Measurements from ENCODE around the gene ENKUR. TPM values are rescaled to one million over a fixed set of nuclear protein-coding genes. Genes with fewer than 3 reads are reported as not detected.
"Not testable (repeated sequence)": the region's sequence is repeated elsewhere in the genome, so short reads cannot be mapped to it uniquely, and the experiment has no call there.

ENKUR gene
- total and polyA plus RNA-seq, 2 experiments from 2014 or later, result 1.6 to 3.1 TPM

GRCh38 chr10:24958091-24958720, 57.8 kb downstream of the ENKUR start:
- DNase-seq (ENCODE audit: low spot score), result no peak
- Histone ChIP-seq H3K79me2 (no peaks in the 10 kb centered on the region), H3K9me3 (ENCODE audit: low read depth) (no peaks in the 10 kb centered on the region), H3K27me3 (no peaks in the 10 kb centered on the region), H3K4me3 (no peak overlapping the region), H4K20me1 (ENCODE audit: insufficient read depth, poor library complexity, severe bottlenecking) (no peaks in the 10 kb centered on the region), H2AFZ (no peak overlapping the region), H3K27ac (peak overlapping the region; percentile 70), H3K36me3 (replicated peaks; ENCODE audit: insufficient read depth, low read depth) (no peaks in the 10 kb centered on the region), H3K4me2 (peak overlapping the region; percentile 17), H3K4me1 (ENCODE audit: insufficient read depth) (peaks cover 27% of the 10 kb centered on the region), H3K9me2 (replicated peaks; ENCODE audit: insufficient read depth) (no peaks in the 10 kb centered on the region)
- WGBS (ENCODE audit: low lambda C conversion rate, missing lambda C conversion rate), result 78% methylated on average over 4 of the region's 4 CpGs
- TF ChIP-seq EZH2phosphoT487 (IDR thresholded peaks at IDR 0.05; ENCODE audit: low read depth, severe bottlenecking, unreplicated experiment), result no peak
- no peak for TF ChIP-seq EZH2 (IDR thresholded peaks at IDR 0.05; ENCODE audit: borderline replicate concordance)
- no peak for TF ChIP-seq CTCF (IDR thresholded peaks at IDR 0.05; ENCODE audit: poor library complexity)

- not testable (repeated sequence) for H4K20me1 ChIP-seq (ENCODE audit: insufficient read depth, poor library complexity, severe bottlenecking); H2AFZ ChIP-seq; H3K9me2 ChIP-seq (replicated peaks; ENCODE audit: insufficient read depth); H3K4me3 ChIP-seq; H3K27me3 ChIP-seq; DNase-seq (ENCODE audit: low spot score); H3K9me3 ChIP-seq (ENCODE audit: low read depth); H3K36me3 ChIP-seq (replicated peaks; ENCODE audit: insufficient read depth, low read depth); H3K79me2 ChIP-seq
- 90% methylated on average over 6 of the region's 6 CpGs for WGBS (ENCODE audit: low lambda C conversion rate, missing lambda C conversion rate)
- Histone ChIP-seq H3K27ac (peak overlapping the region; percentile 56), H3K4me2 (peak overlapping the region; percentile 17), H3K4me1 (ENCODE audit: insufficient read depth) (peaks cover 27% of the 10 kb centered on the region)
These were observed 58.3 kb downstream of the ENKUR start for GRCh38 chr10:24957624-24958051.

GRCh38 chr10:24953675-24954074, 62.3 kb downstream of the ENKUR start:
- Histone ChIP-seq H4K20me1 (ENCODE audit: insufficient read depth, poor library complexity, severe bottlenecking) (no peaks in the 10 kb centered on the region), H3K4me1 (ENCODE audit: insufficient read depth) (peaks cover 17% of the 10 kb centered on the region), H3K4me2 (peak overlapping the region; percentile 92), H3K27me3 (no peaks in the 10 kb centered on the region), H3K9me3 (ENCODE audit: low read depth) (no peaks in the 10 kb centered on the region), H3K27ac (peak overlapping the region; percentile 81), H3K79me2 (no peaks in the 10 kb centered on the region), H3K4me3 (no peak overlapping the region), H2AFZ (peak overlapping the region; percentile 94), H3K9me2 (replicated peaks; ENCODE audit: insufficient read depth) (no peaks in the 10 kb centered on the region), H3K36me3 (replicated peaks; ENCODE audit: insufficient read depth, low read depth) (no peaks in the 10 kb centered on the region)
- DNase-seq (ENCODE audit: low spot score), result no peak
- WGBS (ENCODE audit: low lambda C conversion rate, missing lambda C conversion rate), result 90% methylated on average over 11 of the region's 11 CpGs
- TF ChIP-seq CTCF (IDR thresholded peaks at IDR 0.05; ENCODE audit: poor library complexity) (no peak), EZH2 (IDR thresholded peaks at IDR 0.05; ENCODE audit: borderline replicate concordance) (no peak), EZH2phosphoT487 (IDR thresholded peaks at IDR 0.05; ENCODE audit: low read depth, severe bottlenecking, unreplicated experiment) (no peak)

- Histone ChIP-seq H3K9me2 (replicated peaks; ENCODE audit: insufficient read depth) (no peaks in the 10 kb centered on the region), H3K4me2 (peak overlapping the region; percentile 92), H3K79me2 (no peaks in the 10 kb centered on the region), H3K27ac (peak overlapping the region; percentile 81), H3K36me3 (replicated peaks; ENCODE audit: insufficient read depth, low read depth) (no peaks in the 10 kb centered on the region), H4K20me1 (ENCODE audit: insufficient read depth, poor library complexity, severe bottlenecking) (no peaks in the 10 kb centered on the region), H3K9me3 (ENCODE audit: low read depth) (no peaks in the 10 kb centered on the region), H2AFZ (peak overlapping the region; percentile 94), H3K27me3 (no peaks in the 10 kb centered on the region), H3K4me1 (ENCODE audit: insufficient read depth) (peaks cover 13% of the 10 kb centered on the region), H3K4me3 (peak overlapping the region; percentile 73)
- TF ChIP-seq EZH2 (IDR thresholded peaks at IDR 0.05; ENCODE audit: borderline replicate concordance) (no peak), CTCF (IDR thresholded peaks at IDR 0.05; ENCODE audit: poor library complexity) (peak; percentile 21)
- peak; percentile 70 for DNase-seq (ENCODE audit: low spot score)
- WGBS (ENCODE audit: low lambda C conversion rate, missing lambda C conversion rate), result 10% methylated on average over 18 of the region's 53 CpGs
These were observed 63.0 kb downstream of the ENKUR start for GRCh38 chr10:24952707-24953645.

Measured in hepatocyte (in vitro differentiated cells).